Erythroblast (primary cell): ENCODE measurements around the gene CCNL1.

Experiments
- DNase-seq, 2 experiments: peaks; one replicate each; lab custom pipeline; 2025; lab: John Stamatoyannopoulos, UW
- GATA1 ChIP-seq: IDR thresholded peaks from 2 replicates; pipeline ENCODE4 v1.6.1; 2011; ENCODE audit warnings: low read depth, mild to moderate bottlenecking, control low read depth, low read length, moderate library complexity
- POLR2A ChIP-seq: IDR thresholded peaks from 2 replicates; pipeline ENCODE4 v1.6.1; 2011; ENCODE audit warnings: mild to moderate bottlenecking, low read length

CCNL1 gene

DNA sequence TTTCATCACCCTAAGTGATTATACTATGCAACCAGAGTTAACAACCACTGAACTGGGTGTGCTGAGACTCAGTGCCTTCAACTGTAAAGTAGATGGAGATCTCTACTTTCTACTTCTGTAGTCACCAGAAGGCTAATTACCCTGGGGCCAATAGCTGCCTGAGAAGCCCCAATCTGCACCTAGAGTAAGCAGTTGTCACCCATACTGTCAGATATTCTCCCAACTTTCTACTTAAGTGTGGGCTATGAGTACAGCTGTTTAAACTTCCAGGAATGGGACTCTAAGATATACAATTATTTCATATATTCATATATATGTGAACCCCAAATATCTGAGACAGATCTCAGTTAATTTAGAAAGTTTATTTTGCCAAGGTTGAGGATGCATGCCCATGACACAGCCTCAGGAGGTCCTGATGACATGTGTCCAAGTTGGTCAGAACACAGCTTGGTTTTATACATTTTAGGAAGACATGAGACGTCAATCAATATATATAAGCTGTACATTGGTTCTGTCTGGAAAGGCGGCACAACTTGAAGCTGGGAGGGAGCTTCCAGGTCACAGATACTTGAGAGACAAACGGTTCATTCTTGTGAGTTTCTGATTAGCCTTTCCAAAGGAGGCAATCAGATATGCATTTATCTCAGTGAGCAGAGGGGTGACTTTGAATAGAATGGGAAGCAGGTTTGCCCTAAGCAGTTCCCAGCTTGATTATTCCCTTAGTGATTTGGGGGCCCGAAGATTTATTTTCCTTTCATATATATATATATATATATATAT is 41.9 kb downstream of the CCNL1 start:
- peak in 1 of 2 experiments; percentile 55 for DNase-seq
- TF ChIP-seq GATA1 = no peak
- no peak for TF ChIP-seq POLR2A

DNA sequence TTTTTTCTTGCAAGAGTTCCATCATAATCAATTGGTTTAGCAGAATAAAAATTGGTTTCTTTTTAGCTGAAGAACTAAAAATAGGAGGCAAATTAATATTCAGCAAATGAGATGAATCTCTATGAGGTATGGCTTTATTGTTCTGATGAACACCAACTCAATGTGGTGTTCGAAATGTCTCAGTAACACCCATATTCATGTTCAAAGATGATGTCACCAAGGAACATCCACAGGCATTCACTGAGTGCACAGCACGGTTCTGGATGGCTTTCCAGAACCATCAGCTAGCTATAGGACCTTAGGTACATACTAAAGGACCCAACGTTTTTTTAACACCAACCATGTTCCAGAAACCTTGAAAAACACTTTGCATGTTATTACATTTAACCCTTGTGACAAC is 42.7 kb downstream of the CCNL1 start:
- no peak for DNase-seq
- no peak for TF ChIP-seq POLR2A
- no peak for TF ChIP-seq GATA1

- no peak for DNase-seq
- TF ChIP-seq POLR2A = no peak
- no peak for TF ChIP-seq GATA1
Measured at GRCh38 chr3:157116017-157116416, 43.9 kb downstream of the CCNL1 start.

- no peak for DNase-seq
- TF ChIP-seq POLR2A (no peak), GATA1 (no peak)
Measured at GRCh38 chr3:157115069-157116006, 44.6 kb downstream of the CCNL1 start.

- no peak for TF ChIP-seq GATA1
- no peak for TF ChIP-seq POLR2A
- DNase-seq = peak in 1 of 2 experiments; percentile 32
Measured at GRCh38 chr3:157113832-157114505, 46.0 kb downstream of the CCNL1 start.

DNA sequence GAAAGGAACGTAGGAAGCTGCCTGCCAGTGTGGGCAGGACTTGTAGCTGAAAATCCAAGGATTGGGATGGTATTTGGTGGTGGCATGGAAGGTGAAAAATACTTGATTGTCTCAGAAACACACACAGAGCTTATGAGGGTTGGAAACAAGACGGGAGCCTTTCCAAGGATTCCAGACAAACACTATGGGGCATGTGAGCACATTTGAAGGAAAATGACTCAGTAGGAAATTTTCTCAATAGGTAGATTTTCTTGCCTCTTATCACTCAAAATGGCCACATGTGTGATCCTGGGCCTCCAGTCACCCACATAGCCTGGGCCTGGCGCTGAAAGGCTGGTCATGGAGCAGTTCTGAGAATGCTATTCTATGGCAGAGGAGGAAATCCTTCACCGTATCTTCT is 47.4 kb downstream of the CCNL1 start:
- TF ChIP-seq GATA1 (no peak), POLR2A (no peak)
- no peak for DNase-seq

GRCh38 chr3:157111518-157111917 is 48.4 kb downstream of the CCNL1 start:
- no peak for DNase-seq
- no peak for TF ChIP-seq GATA1
- no peak for TF ChIP-seq POLR2A

- TF ChIP-seq POLR2A (no peak), GATA1 (no peak)
- DNase-seq = peak in 1 of 2 experiments; percentile 70
Measured at GRCh38 chr3:157110761-157111278, 49.1 kb downstream of the CCNL1 start.

- TF ChIP-seq POLR2A = no peak
- TF ChIP-seq GATA1 = no peak
- peak; percentile 55 to 78 for DNase-seq
Measured at GRCh38 chr3:157109267-157110141, 50.4 kb downstream of the CCNL1 start.

- DNase-seq = no peak
- TF ChIP-seq POLR2A = no peak
- TF ChIP-seq GATA1 = no peak
Measured at GRCh38 chr3:157107644-157108133, 52.3 kb downstream of the CCNL1 start.

- TF ChIP-seq GATA1 (no peak), POLR2A (no peak)
- no peak for DNase-seq
Measured at GRCh38 chr3:157107037-157107436, 52.9 kb downstream of the CCNL1 start.

DNA sequence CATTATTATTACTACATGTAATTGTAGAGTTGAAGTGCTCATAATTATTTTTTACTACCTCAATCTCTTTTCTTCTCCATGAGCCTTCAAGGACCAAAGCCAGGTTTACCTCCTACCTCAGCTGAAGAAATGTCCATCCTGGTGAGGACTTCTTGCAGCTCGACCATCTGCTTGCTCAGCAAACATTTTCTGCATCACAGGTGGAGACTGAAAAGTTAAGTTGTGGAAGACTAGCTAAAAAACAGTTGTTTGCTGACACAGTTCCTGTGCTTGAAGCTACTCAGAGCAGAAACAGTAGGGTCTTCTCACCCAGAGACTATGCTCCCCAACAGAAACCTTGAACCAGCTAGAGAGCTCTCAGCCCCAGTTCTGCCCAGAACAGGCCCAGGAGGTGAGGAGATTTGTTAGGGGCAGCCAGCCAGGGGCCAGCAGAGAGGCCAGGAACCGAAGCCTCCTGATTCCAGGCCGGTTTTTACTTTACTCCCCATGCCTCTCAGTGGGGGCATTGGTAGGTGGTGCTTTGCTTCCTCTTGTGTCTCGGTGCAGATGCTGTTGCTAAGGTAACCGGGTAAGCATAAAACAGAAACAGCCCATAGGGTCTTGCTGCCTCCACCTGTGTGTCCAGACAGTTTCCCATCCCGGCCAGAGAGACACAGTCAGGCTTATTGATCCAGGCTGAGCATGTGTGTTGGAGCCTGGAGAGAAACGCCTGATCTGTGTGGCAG is 54.9 kb downstream of the CCNL1 start:
- TF ChIP-seq GATA1 (no peak), POLR2A (no peak)
- DNase-seq = no peak
